ENCODE results near the gene NUTM2F. TPM values are rescaled to one million over a fixed set of nuclear protein-coding genes. Genes with fewer than 3 reads are reported as not detected.
"Not testable (repeated sequence)": the region's sequence is repeated elsewhere in the genome, so short reads cannot be mapped to it uniquely, and the experiment has no call there.

NUTM2F gene
- total and polyA plus RNA-seq, 4 donors = 0.04 TPM; not detected in 3

DNA sequence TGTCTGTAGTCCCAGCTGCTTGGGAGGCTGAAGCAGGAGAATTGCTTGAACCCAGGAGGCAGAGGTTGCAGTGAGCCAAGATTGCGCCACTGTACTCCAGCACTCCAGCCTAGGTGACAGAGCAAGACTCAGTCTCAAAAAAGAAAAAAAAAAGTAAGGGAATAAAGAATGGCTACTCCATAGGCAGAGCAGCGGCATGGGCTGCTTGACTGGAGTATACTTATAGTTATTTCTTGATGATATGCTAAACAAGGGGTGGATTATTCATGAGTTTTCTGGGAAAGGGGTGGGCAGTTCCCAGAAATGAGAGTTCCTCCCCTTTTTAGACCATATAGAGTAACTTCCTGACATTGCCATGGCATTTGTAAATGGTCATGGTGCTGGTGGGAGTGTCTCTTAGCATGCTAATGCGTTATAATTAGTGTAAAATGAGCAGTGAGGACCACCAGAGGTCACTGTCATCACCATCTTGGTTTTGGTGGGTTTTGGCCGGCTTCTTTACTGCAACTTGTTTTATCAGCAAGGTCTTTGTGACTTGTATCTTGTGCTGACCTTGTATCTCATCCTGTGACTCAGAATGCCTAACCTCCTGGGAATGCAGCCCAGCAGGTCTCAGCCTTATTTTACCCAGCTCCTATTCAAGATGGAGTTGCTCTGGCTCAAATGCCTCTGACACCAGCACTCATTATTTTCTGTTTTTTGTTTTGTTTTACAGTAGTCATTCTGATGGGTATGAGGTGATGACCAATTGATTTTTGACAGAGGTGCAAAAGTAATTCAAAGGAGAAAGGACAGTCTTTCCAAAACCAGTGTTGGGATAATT, 23.7 kb upstream of the NUTM2F start:
- not testable (repeated sequence) for H3K36me3 ChIP-seq (ENCODE audit: control insufficient read depth in 4 of 4, insufficient read depth in 4 of 4, low read length in 4 of 4); H3K9ac ChIP-seq (ENCODE audit: insufficient read depth in 1 of 2, low read length in 2 of 2); ATAC-seq (ENCODE audit: insufficient read depth, low FRiP score); H3K27me3 ChIP-seq (ENCODE audit: control insufficient read depth in 3 of 3, insufficient read depth in 3 of 3, low read length in 2 of 3); DNase-seq; H3K9me3 ChIP-seq (ENCODE audit: control insufficient read depth in 4 of 4, insufficient read depth in 3 of 4, low read length in 3 of 4); H3K27ac ChIP-seq (ENCODE audit: low read depth in 1 of 2, low read length in 1 of 2); H3K4me1 ChIP-seq (ENCODE audit: control insufficient read depth in 5 of 5, insufficient read depth in 5 of 5, low read length in 5 of 5); H3K4me3 ChIP-seq
- 80 to 100% methylated on average over 1 of the region's 4 CpGs for WGBS, 2 donors

DNA sequence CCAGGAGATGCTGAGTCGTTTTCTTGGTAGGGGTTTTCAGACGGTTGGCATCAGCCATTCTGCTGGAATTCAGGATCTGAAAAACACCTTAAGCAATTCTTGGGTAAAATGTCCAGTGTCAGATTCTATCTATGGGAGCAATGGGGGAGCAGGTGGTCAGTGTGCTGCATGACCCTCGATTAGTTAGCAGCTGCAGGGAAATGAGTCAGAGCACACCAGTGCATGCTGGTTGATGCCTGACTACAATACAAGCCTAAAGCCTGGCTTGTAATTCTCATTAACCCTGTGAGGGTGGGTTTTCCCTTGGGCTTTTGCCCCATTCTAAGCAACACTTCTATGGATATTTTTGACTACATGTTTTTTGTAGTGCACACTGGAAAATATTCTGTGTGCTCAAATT, 20.3 kb upstream of the NUTM2F start:
- not testable (repeated sequence) for ATAC-seq (ENCODE audit: insufficient read depth, low FRiP score); H3K27ac ChIP-seq (ENCODE audit: low read depth in 1 of 2, low read length in 1 of 2); H3K9ac ChIP-seq (ENCODE audit: insufficient read depth in 1 of 2, low read length in 2 of 2); H3K36me3 ChIP-seq (ENCODE audit: control insufficient read depth in 4 of 4, insufficient read depth in 4 of 4, low read length in 4 of 4); DNase-seq; H3K4me1 ChIP-seq (ENCODE audit: control insufficient read depth in 5 of 5, insufficient read depth in 5 of 5, low read length in 5 of 5); H3K4me3 ChIP-seq; H3K27me3 ChIP-seq (ENCODE audit: control insufficient read depth in 3 of 3, insufficient read depth in 3 of 3, low read length in 2 of 3); H3K9me3 ChIP-seq (ENCODE audit: control insufficient read depth in 4 of 4, insufficient read depth in 3 of 4, low read length in 3 of 4)
- WGBS, 2 donors = no CpG with 5 or more reads among the region's 3 CpGs

DNA sequence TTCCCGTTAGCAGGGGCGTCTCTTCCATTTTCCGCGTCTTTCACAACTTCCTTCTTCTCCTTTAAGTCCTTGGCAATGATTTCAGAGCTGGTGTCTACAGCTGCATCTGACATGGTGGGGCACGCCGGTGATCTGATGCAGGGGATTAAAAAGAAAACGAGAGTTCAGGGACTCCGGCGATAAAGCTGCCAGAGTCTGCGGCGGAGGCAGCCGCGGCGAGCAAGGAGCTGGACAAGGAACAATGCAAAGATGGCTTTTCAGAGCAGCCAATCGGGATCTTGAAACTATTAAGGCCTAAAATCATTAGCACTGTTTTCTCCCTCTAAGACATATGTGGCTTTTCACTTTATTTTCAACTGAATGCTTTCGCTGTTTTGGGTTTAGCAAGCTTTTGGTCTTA, 19.0 kb upstream of the NUTM2F start:
- H3K4me3 ChIP-seq; ATAC-seq (ENCODE audit: insufficient read depth, low FRiP score); H3K27ac ChIP-seq (ENCODE audit: low read depth in 1 of 2, low read length in 1 of 2); H3K27me3 ChIP-seq (ENCODE audit: control insufficient read depth in 3 of 3, insufficient read depth in 3 of 3, low read length in 2 of 3); H3K9me3 ChIP-seq (ENCODE audit: control insufficient read depth in 4 of 4, insufficient read depth in 3 of 4, low read length in 3 of 4); H3K36me3 ChIP-seq (ENCODE audit: control insufficient read depth in 4 of 4, insufficient read depth in 4 of 4, low read length in 4 of 4); DNase-seq; H3K9ac ChIP-seq (ENCODE audit: insufficient read depth in 1 of 2, low read length in 2 of 2); H3K4me1 ChIP-seq (ENCODE audit: control insufficient read depth in 5 of 5, insufficient read depth in 5 of 5, low read length in 5 of 5): not testable (repeated sequence)
- WGBS, 2 donors = 85 to 91% methylated on average over 15 to 16 of the region's 16 CpGs

DNA sequence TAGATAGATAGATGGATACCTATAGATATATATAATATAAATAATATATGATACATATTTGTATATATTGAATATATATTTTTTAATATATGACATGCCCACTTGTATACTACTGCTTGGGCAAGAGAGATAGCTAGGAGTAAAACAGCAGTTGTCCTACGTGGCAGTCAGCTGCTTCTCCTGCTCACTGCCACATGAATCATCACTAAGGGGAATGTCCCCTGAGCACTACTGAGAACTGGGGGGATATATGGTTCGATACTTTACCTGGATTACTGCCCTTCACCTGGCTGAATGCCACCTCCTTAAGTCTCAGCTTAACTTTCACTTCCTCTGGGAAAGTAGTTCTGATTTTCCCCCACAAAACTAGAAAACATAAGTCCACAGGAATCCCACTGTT, 13.3 kb upstream of the NUTM2F start:
- DNase-seq; ATAC-seq (ENCODE audit: insufficient read depth, low FRiP score): not testable (repeated sequence)
- 68 to 85% methylated on average over 2 of the region's 2 CpGs for WGBS, 2 donors

DNA sequence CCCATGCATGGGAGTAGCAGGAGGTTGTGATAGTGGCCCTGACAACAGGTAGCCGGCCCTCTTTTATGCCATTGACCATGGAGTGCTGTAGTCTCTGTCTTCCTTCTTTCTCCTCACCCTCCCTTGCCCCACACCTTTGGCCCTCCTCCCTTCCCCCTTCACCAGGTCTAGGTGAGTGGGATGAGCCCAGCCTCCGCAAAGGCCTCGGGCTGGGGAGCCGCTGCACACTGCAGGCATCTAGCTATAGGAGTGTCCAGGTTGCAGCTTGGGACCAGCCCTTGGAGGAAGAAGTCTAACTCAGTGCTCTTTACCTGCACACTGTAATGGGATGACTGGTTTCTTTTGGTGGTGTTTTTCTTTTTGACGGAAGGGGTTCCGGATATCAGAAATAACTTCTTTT, 12.3 kb upstream of the NUTM2F start:
- H3K27me3 ChIP-seq (ENCODE audit: control insufficient read depth in 3 of 3, insufficient read depth in 3 of 3, low read length in 2 of 3); H3K27ac ChIP-seq (ENCODE audit: low read depth in 1 of 2, low read length in 1 of 2); DNase-seq; H3K4me3 ChIP-seq; H3K9me3 ChIP-seq (ENCODE audit: control insufficient read depth in 4 of 4, insufficient read depth in 3 of 4, low read length in 3 of 4); H3K4me1 ChIP-seq (ENCODE audit: control insufficient read depth in 5 of 5, insufficient read depth in 5 of 5, low read length in 5 of 5); H3K9ac ChIP-seq (ENCODE audit: insufficient read depth in 1 of 2, low read length in 2 of 2); H3K36me3 ChIP-seq (ENCODE audit: control insufficient read depth in 4 of 4, insufficient read depth in 4 of 4, low read length in 4 of 4); ATAC-seq (ENCODE audit: insufficient read depth, low FRiP score): not testable (repeated sequence)
- 76 to 99% methylated on average over 4 to 5 of the region's 6 CpGs for WGBS, 2 donors

More for the DNA sequence above, 13.3 kb upstream of the NUTM2F start:
- not testable (repeated sequence) for H3K27me3 ChIP-seq (ENCODE audit: control insufficient read depth in 3 of 3, insufficient read depth in 3 of 3, low read length in 2 of 3); H3K27ac ChIP-seq (ENCODE audit: low read depth in 1 of 2, low read length in 1 of 2); H3K9ac ChIP-seq (ENCODE audit: insufficient read depth in 1 of 2, low read length in 2 of 2); H3K9me3 ChIP-seq (ENCODE audit: control insufficient read depth in 4 of 4, insufficient read depth in 3 of 4, low read length in 3 of 4); H3K4me3 ChIP-seq; H3K4me1 ChIP-seq (ENCODE audit: control insufficient read depth in 5 of 5, insufficient read depth in 5 of 5, low read length in 5 of 5); H3K36me3 ChIP-seq (ENCODE audit: control insufficient read depth in 4 of 4, insufficient read depth in 4 of 4, low read length in 4 of 4)

DNA sequence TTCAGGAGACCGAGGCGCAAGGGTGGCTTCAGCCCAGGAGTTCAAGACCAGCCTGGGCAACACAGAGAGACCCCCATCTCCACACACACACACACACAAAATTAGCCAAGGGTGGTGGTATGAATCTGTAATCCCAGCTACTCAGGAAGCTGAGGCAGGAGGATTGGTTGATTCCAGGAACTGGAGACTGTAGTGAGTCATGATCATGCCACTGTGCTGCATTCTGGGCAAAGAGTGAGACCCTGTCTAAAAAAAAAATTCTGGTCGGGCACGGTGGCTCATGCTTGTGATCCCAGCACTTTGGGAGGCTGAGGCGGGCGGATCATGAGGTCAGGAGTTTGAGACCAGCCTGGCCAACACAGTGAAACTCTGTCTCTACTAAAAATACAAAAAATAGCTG, 11.2 kb upstream of the NUTM2F start:
- not testable (repeated sequence) for ATAC-seq (ENCODE audit: insufficient read depth, low FRiP score); H3K4me1 ChIP-seq (ENCODE audit: control insufficient read depth in 5 of 5, insufficient read depth in 5 of 5, low read length in 5 of 5); H3K9ac ChIP-seq (ENCODE audit: insufficient read depth in 1 of 2, low read length in 2 of 2); H3K27me3 ChIP-seq (ENCODE audit: control insufficient read depth in 3 of 3, insufficient read depth in 3 of 3, low read length in 2 of 3); H3K4me3 ChIP-seq; H3K36me3 ChIP-seq (ENCODE audit: control insufficient read depth in 4 of 4, insufficient read depth in 4 of 4, low read length in 4 of 4); H3K9me3 ChIP-seq (ENCODE audit: control insufficient read depth in 4 of 4, insufficient read depth in 3 of 4, low read length in 3 of 4); H3K27ac ChIP-seq (ENCODE audit: low read depth in 1 of 2, low read length in 1 of 2); DNase-seq
- 92 to 96% methylated on average over 6 of the region's 6 CpGs for WGBS, 2 donors

DNA sequence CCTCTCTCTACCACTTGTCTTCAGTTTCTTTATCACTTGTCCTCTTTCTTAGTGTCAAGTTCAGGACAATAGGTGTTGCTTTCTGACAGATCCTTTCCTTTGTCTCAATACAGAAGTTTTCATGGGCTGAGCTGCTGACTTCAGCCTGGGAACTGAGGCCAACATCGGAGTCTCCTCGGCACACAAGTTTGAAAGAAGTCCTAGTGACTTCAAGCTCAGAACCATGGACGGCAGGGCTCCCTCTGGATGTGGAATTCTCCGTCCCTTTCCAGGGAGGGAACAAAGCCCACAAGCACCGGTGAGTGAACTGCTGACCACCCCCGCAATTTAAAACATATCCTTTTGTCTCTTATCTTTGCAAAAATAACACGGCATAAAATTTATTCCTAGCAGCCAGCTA, 10.3 kb upstream of the NUTM2F start:
- H3K4me1 ChIP-seq (ENCODE audit: control insufficient read depth in 5 of 5, insufficient read depth in 5 of 5, low read length in 5 of 5); H3K4me3 ChIP-seq; H3K27ac ChIP-seq (ENCODE audit: low read depth in 1 of 2, low read length in 1 of 2); DNase-seq; H3K36me3 ChIP-seq (ENCODE audit: control insufficient read depth in 4 of 4, insufficient read depth in 4 of 4, low read length in 4 of 4); ATAC-seq (ENCODE audit: insufficient read depth, low FRiP score); H3K9ac ChIP-seq (ENCODE audit: insufficient read depth in 1 of 2, low read length in 2 of 2); H3K27me3 ChIP-seq (ENCODE audit: control insufficient read depth in 3 of 3, insufficient read depth in 3 of 3, low read length in 2 of 3); H3K9me3 ChIP-seq (ENCODE audit: control insufficient read depth in 4 of 4, insufficient read depth in 3 of 4, low read length in 3 of 4): not testable (repeated sequence)
- 69 to 92% methylated on average over 7 of the region's 7 CpGs for WGBS, 2 donors

DNA sequence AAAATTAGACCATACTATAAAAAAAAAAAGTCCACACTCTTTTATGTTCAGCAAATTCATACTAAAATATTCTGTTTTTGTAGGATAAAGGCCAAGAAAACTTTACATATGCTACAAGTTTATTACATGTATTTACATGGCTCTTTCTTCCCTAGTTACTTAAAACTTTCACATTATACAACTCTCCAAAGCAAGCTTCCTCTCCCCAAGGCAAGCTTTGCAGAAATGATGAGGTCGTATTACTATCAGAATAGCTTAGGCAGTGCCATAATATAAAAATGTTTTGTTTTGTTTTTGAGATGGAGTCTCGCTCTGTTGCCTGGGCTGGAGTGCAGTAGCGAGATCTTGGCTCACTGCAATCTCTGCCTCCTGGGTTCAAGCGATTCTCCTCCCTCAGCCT, 8.0 kb upstream of the NUTM2F start:
- DNase-seq; ATAC-seq (ENCODE audit: insufficient read depth, low FRiP score); H3K27ac ChIP-seq (ENCODE audit: low read depth in 1 of 2, low read length in 1 of 2); H3K9ac ChIP-seq (ENCODE audit: insufficient read depth in 1 of 2, low read length in 2 of 2); H3K9me3 ChIP-seq (ENCODE audit: control insufficient read depth in 4 of 4, insufficient read depth in 3 of 4, low read length in 3 of 4); H3K4me3 ChIP-seq; H3K27me3 ChIP-seq (ENCODE audit: control insufficient read depth in 3 of 3, insufficient read depth in 3 of 3, low read length in 2 of 3); H3K4me1 ChIP-seq (ENCODE audit: control insufficient read depth in 5 of 5, insufficient read depth in 5 of 5, low read length in 5 of 5); H3K36me3 ChIP-seq (ENCODE audit: control insufficient read depth in 4 of 4, insufficient read depth in 4 of 4, low read length in 4 of 4): not testable (repeated sequence)
- WGBS, 2 donors = 91 to 96% methylated on average over 4 of the region's 4 CpGs
